GM12878 (cell line): ENCODE measurements around the gene PRMT3. TPM values are rescaled to one million over a fixed set of nuclear protein-coding genes. Genes with fewer than 3 reads are reported as not detected.

ENCODE experiments used
- ATAC-seq: fragments of 200-7000 bp; cut with Tn5 transposase; 3 replicates; pipeline ENCODE4 v1.9.1; 2020; ENCODE audit warnings: mild to moderate bottlenecking, moderate library complexity
- BruUV-seq: library from RNA; stranded (reverse); fragments of 400-500 nt; replicated peaks from 2 replicates; lab custom pipeline; 2021; lab: Mats Ljungman, UMichigan
- CTCF ChIA-PET: fragments of 300-600 bp; sonication (Branson Sonifier 250); formaldehyde crosslinking; extraction: SDS; loops from one replicate; lab custom pipeline; 2021; ENCODE audit warnings: inconsistent platforms; lab: Yijun Ruan, JAX
- POLR2A ChIA-PET: fragments of 350-600 bp; formaldehyde crosslinking; extraction: SDS; loops from one replicate; lab custom pipeline; 2021; ENCODE audit warnings: inconsistent platforms; lab: Charles Lee
- RAD21 ChIA-PET: fragments of 300-600 bp; sonication (Branson Sonifier 250); formaldehyde crosslinking; loops from one replicate; lab custom pipeline; 2023; ENCODE audit warnings: antibody characterized with exemption; ENCODE audit not compliant: unreplicated experiment; lab: Charles Lee
- SMC1A ChIA-PET: fragments of 300-600 bp; sonication (Branson Sonifier 250); formaldehyde crosslinking; loops from one replicate; lab custom pipeline; 2023; ENCODE audit not compliant: unreplicated experiment, uncharacterized antibody; lab: Charles Lee
- DNase-seq: peaks from one replicate; pipeline ENCODE4 v3.0.0-alpha.2; 2011; ENCODE audit warnings: low read depth, low spot score
- FAIRE-seq: peaks from 3 replicates; lab custom pipeline; 2011; peaks lifted over from hg19 to GRCh38; lab: Jason Lieb, UNC
- H2AFZ ChIP-seq: 2 replicates; pipeline ENCODE4 v1.6.0; 2011; ENCODE audit warnings: low read depth, low read length, control low read depth; ENCODE audit not compliant: control insufficient read depth
- H3K27ac ChIP-seq: 2 replicates; pipeline ENCODE4 v1.5.1; 2011; ENCODE audit warnings: control low read depth; ENCODE audit not compliant: control insufficient read depth, insufficient read depth
- H3K27me3 ChIP-seq, 2 experiments: replicated peaks in 1 of 2; 2 replicates each; pipeline versions ENCODE4 v1.6.0 to v1.6.1; 2011; ENCODE audit warnings: low read length in 1 of 2; ENCODE audit not compliant: control insufficient read depth in 2 of 2, insufficient read depth in 2 of 2
- H3K36me3 ChIP-seq, 2 experiments: 2 replicates each; pipeline ENCODE4 v1.5.1; 2011; ENCODE audit warnings: low read length in 1 of 2; ENCODE audit not compliant: control insufficient read depth in 2 of 2, insufficient read depth in 2 of 2
- H3K4me1 ChIP-seq: 2 replicates; pipeline ENCODE4 v1.6.1; 2011; ENCODE audit warnings: mild to moderate bottlenecking, low read length, moderate library complexity, mixed read lengths; ENCODE audit not compliant: control insufficient read depth, insufficient read depth
- H3K4me2 ChIP-seq: 2 replicates; pipeline ENCODE4 v1.6.0; 2011; ENCODE audit warnings: control low read depth; ENCODE audit not compliant: control insufficient read depth, insufficient read depth
- H3K4me3 ChIP-seq: fragments of 200-600 bp; sonication (generic); 2 replicates; pipeline ENCODE4 v1.5.1; 2016
- H3K79me2 ChIP-seq: 2 replicates; pipeline ENCODE4 v1.6.0; 2011; ENCODE audit warnings: low read length; ENCODE audit not compliant: control insufficient read depth, insufficient read depth
- H3K9ac ChIP-seq: 2 replicates; pipeline ENCODE4 v1.8.0; 2011; ENCODE audit warnings: low read length, control low read depth, mixed read lengths; ENCODE audit not compliant: control insufficient read depth, insufficient read depth
- H3K9me3 ChIP-seq: replicated peaks from 3 replicates; pipeline ENCODE4 v1.5.1; 2011; ENCODE audit warnings: mild to moderate bottlenecking, low read length; ENCODE audit not compliant: control insufficient read depth, insufficient read depth
- H4K20me1 ChIP-seq: 2 replicates; pipeline ENCODE4 v1.6.0; 2011; ENCODE audit not compliant: control insufficient read depth, insufficient read depth
- BCL11A ChIP-seq: IDR thresholded peaks from 2 replicates; pipeline ENCODE4 v1.6.1; 2011; ENCODE audit warnings: low read depth, low read length
- E2F8 ChIP-seq: fragments of 450-650 bp; IDR thresholded peaks from 2 replicates; pipeline ENCODE4 v1.6.1; 2018; ENCODE audit warnings: mild to moderate bottlenecking, low read depth, moderate library complexity; ENCODE audit not compliant: partially characterized antibody
- HCFC1 ChIP-seq: fragments of 150-350 bp; IDR thresholded peaks from 2 replicates; pipeline ENCODE4 v1.6.1; 2014; ENCODE audit warnings: low read length
- IKZF1 ChIP-seq: fragments of 450-650 bp; conservative IDR thresholded peaks from 2 replicates; pipeline ENCODE4 v1.6.1; 2017; ENCODE audit warnings: antibody characterized with exemption, mild to moderate bottlenecking
- MTA2 ChIP-seq: fragments of 450-650 bp; IDR thresholded peaks from 2 replicates; pipeline ENCODE4 v1.6.1; 2016; ENCODE audit warnings: low read depth, mild to moderate bottlenecking, moderate library complexity
- MYB ChIP-seq: fragments of 150-350 bp; IDR thresholded peaks from 2 replicates; pipeline ENCODE4 v1.6.1; 2014; ENCODE audit warnings: mild to moderate bottlenecking, low read depth, low read length, borderline replicate concordance
- NFYA ChIP-seq: IDR thresholded peaks from 2 replicates; pipeline ENCODE4 v1.6.1; 2011; ENCODE audit warnings: low read depth, mild to moderate bottlenecking, low read length, improper control_type of control experiment, borderline replicate concordance
- NRF1 ChIP-seq: conservative IDR thresholded peaks from 2 replicates; pipeline ENCODE4 v1.6.1; 2011; ENCODE audit warnings: mild to moderate bottlenecking, low read depth, low read length, improper control_type of control experiment
- POLR2AphosphoS5 ChIP-seq: IDR thresholded peaks from 2 replicates; pipeline ENCODE4 v1.6.1; 2011; ENCODE audit warnings: mild to moderate bottlenecking, low read length, inconsistent platforms
- RCOR1 ChIP-seq: conservative IDR thresholded peaks from 2 replicates; pipeline ENCODE4 v1.6.1; 2012; ENCODE audit warnings: low read depth, low read length, improper control_type of control experiment
- SKIL ChIP-seq: fragments of 450-650 bp; IDR thresholded peaks from 2 replicates; pipeline ENCODE4 v1.6.1; 2017; ENCODE audit warnings: mild to moderate bottlenecking, low read depth, inconsistent platforms; ENCODE audit not compliant: poor library complexity, severe bottlenecking
- ZBED1 ChIP-seq: IDR thresholded peaks from 2 replicates; pipeline ENCODE4 v1.6.1; 2016; ENCODE audit warnings: borderline replicate concordance
- ZNF217 ChIP-seq: fragments of 450-650 bp; IDR thresholded peaks from 2 replicates; pipeline ENCODE4 v1.6.1; 2017; ENCODE audit warnings: antibody characterized with exemption, mild to moderate bottlenecking
- WGBS: methylation state at CpG from one replicate; pipeline ENCODE4 v1.1.6; 2016; ENCODE audit warnings: low lambda C conversion rate; ENCODE audit not compliant: insufficient replicate concordance, insufficient coverage; ENCODE audit errors: missing lambda C conversion rate; 5-methylcytosine and 5-hydroxymethylcytosine counted together
- in situ Hi-C: fragments of 300-500 bp; cut with MboI; formaldehyde crosslinking; loops from 9 replicates; pipeline ENCODE4 v1.14.3; 2018; ENCODE audit warnings: mixed read lengths
- intact Hi-C: fragments of 100-400 bp; cut with micrococcal nuclease; formaldehyde crosslinking; loops from one replicate; pipeline ENCODE4 v1.14.2; 2022; ENCODE audit not compliant: unreplicated experiment
- polyA plus RNA-seq, 11 experiments: library from polyadenylated mRNA; depleted of rRNA in 4 of 11; unstranded in 6 of 11; stranded (reverse) in 5 of 11; fragments of >200 nt; fragmentation: Nextera tagmentation in 4 of 11; fragmentation: Illumina TruSeq in 1 of 11; extraction: Ambion mirVana in 4 of 11; extraction: Trizol in 1 of 11; gene quantifications; 1 replicate in 1 of 11; 2 replicates in 10 of 11; pipeline versions ENCODE4 v1.2.1 to v1.2.3, GENCODE V29; 2011 to 2016; ENCODE audit warnings: inconsistent platforms in 2 of 11, missing spikeins in 2 of 11, low read depth in 1 of 11
- total RNA-seq, 4 experiments: library from RNA; depleted of rRNA in 3 of 4; stranded (reverse); fragments of >200 nt in 3 of 4; fragmentation: Illumina TruSeq in 1 of 4; extraction: Trizol in 1 of 4; gene quantifications; 2 replicates each; pipeline versions ENCODE4 v1.2.1 to v1.2.3, GENCODE V29; 2013 to 2021

PRMT3 gene
- total and polyA plus RNA-seq, 10 of the 15 experiments (the other 5 are each of a cell fraction or from before 2014, with no cell fraction given): 13.9 to 52.1 (median 27.7) TPM

GRCh38 chr11:20351136-20351535 is 36.4 kb upstream of the PRMT3 start:
- Histone ChIP-seq H3K9me3 (no peaks in the 10 kb centered on the region), H3K27me3 (no peaks in the 10 kb centered on the region), H2AFZ (no peak overlapping the region), H3K27ac (no peak overlapping the region), H3K36me3 (no peaks in the 10 kb centered on the region), H3K4me3 (no peak overlapping the region), H3K9ac (no peak overlapping the region), H3K4me2 (no peak overlapping the region), H4K20me1 (no peaks in the 10 kb centered on the region), H3K4me1 (no peaks in the 10 kb centered on the region), H3K79me2 (no peaks in the 10 kb centered on the region)
- DNase-seq (no peak), FAIRE-seq (no peak), ATAC-seq (no peak)
- ChIA-PET RAD21 (interaction anchor here (1.6 kb wide), 1 partner anchor 218 kb away, joined by 5 read pairs; no protein-coding TSS in a partner anchor), SMC1A (interaction anchor here (0.6 to 5.6 kb wide), 4 partner anchors 9 to 223 kb away, joined by 3 to 56 read pairs (median 11); no protein-coding TSS in a partner anchor), CTCF (interaction anchor here (0.9 to 6.3 kb wide), 5 partner anchors 9 to 223 kb away, joined by 5 to 131 read pairs (median 17); partner anchors contain the start of gene HTATIP2), POLR2A (no interaction called here)
- intact Hi-C loops: loop anchor here (1.0 to 10.0 kb wide), 2 partner anchors 223 to 396 kb away; no protein-coding TSS in a partner anchor
- no peak for TF ChIP-seq SKIL
- TF ChIP-seq ZBED1: no peak
- no peak for TF ChIP-seq MTA2
- TF ChIP-seq ZNF217: no peak
- TF ChIP-seq HCFC1: no peak
- no peak for TF ChIP-seq NFYA
- TF ChIP-seq NRF1: no peak
- no peak for TF ChIP-seq BCL11A
- no peak for TF ChIP-seq POLR2AphosphoS5
- TF ChIP-seq RCOR1: no peak
- no peak for TF ChIP-seq MYB
- TF ChIP-seq E2F8: no peak
- no peak for TF ChIP-seq IKZF1
- WGBS: 80% methylated on average over 7 of the region's 7 CpGs
- no TSS peak for BruUV-seq
- in situ Hi-C loops: loop anchor here (5.0 to 10.0 kb wide), 2 partner anchors 224 to 406 kb away; no protein-coding TSS in a partner anchor
